Neutrophil (primary cell): ENCODE results near the gene VRK2.

Source experiments
- H3K27ac ChIP-seq: fragments of 200-600 bp; sonication (generic); 2 replicates; pipeline ENCODE4 v1.5.1; 2016; ENCODE audit warnings: mild to moderate bottlenecking, moderate library complexity
- H3K27me3 ChIP-seq: fragments of 200-600 bp; sonication (generic); 2 replicates; pipeline ENCODE4 v1.6.0; 2016; ENCODE audit warnings: mild to moderate bottlenecking
- H3K36me3 ChIP-seq: fragments of 200-600 bp; sonication (generic); 2 replicates; pipeline ENCODE4 v1.5.1; 2017
- H3K4me1 ChIP-seq, 2 experiments: fragments of 200-600 bp in 1 of 2; sonication (generic) in 1 of 2; 1 replicate in 1 of 2; 2 replicates in 1 of 2; pipeline versions ENCODE4 v1.5.1 to v1.6.1; 2013 to 2016; ENCODE audit warnings: low read depth in 1 of 2, low read length in 1 of 2, mild to moderate bottlenecking in 1 of 2, moderate library complexity in 1 of 2; ENCODE audit not compliant: control insufficient read depth in 1 of 2, insufficient read depth in 1 of 2
- H3K4me3 ChIP-seq, 2 experiments: fragments of 200-600 bp in 1 of 2; sonication (generic) in 1 of 2; 1 replicate in 1 of 2; 2 replicates in 1 of 2; pipeline ENCODE4 v1.5.1; 2013 to 2016; ENCODE audit warnings: low read depth in 1 of 2, low read length in 1 of 2, mild to moderate bottlenecking in 1 of 2, moderate library complexity in 1 of 2
- H3K9me3 ChIP-seq: fragments of 200-600 bp; sonication (generic); 2 replicates; pipeline ENCODE4 v1.5.1; 2016
- TF ChIP-seq, protein P1 (sequence below): fragments of 200-600 bp; sonication (generic); IDR thresholded peaks from 2 replicates; pipeline ENCODE4 v1.5.1; 2016; ENCODE audit warnings: antibody characterized with exemption

The VRK2 gene

DNA sequence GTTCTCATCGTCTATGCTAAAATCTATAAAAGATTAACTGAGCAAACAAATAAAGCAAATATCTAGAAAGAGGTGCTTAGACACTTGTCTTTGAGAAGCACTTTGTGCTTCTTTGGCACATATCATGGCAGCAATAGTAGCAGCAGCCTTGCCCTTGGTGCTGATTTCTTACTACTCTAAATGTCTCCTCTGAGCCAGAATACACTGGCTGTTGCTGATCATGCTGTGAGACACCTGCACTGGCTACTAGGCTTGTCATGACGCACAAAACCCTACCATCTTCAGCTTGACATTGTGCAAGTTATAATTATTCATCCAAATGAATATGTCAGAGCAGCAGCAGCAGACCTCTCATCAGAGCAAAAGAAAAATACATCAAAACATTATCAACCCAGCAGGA, 147.9 kb downstream of the VRK2 start:
- TF ChIP-seq, protein P1, sequence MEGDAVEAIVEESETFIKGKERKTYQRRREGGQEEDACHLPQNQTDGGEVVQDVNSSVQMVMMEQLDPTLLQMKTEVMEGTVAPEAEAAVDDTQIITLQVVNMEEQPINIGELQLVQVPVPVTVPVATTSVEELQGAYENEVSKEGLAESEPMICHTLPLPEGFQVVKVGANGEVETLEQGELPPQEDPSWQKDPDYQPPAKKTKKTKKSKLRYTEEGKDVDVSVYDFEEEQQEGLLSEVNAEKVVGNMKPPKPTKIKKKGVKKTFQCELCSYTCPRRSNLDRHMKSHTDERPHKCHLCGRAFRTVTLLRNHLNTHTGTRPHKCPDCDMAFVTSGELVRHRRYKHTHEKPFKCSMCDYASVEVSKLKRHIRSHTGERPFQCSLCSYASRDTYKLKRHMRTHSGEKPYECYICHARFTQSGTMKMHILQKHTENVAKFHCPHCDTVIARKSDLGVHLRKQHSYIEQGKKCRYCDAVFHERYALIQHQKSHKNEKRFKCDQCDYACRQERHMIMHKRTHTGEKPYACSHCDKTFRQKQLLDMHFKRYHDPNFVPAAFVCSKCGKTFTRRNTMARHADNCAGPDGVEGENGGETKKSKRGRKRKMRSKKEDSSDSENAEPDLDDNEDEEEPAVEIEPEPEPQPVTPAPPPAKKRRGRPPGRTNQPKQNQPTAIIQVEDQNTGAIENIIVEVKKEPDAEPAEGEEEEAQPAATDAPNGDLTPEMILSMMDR = no peak
- Histone ChIP-seq H3K4me3 (no peak overlapping the region), H3K9me3 (no peaks in the 10 kb centered on the region), H3K4me1 (no peaks in the 10 kb centered on the region), H3K36me3 (no peaks in the 10 kb centered on the region), H3K27ac (no peak overlapping the region), H3K27me3 (no peaks in the 10 kb centered on the region)

DNA sequence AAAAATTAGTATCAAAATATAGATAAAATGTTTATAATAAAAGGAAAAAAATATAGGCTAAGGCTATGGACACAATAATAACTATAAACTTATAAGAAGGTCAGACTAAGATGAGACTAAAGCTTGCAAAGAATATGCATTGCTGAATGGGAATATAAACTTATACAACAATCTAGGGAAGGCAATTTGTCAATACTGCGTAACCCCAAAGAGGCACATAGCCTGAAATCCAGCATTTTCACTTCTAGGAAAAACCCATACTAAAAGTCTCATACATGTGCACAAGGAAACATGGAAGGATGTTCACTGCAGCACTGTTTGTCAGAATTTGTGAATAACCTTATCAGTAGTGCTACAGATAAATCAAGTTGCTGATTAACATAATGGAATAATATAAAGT, 149.1 kb downstream of the VRK2 start:
- H3K27me3 ChIP-seq = no peaks in the 10 kb centered on the region
- H3K27ac ChIP-seq = no peak overlapping the region
- H3K9me3 ChIP-seq = no peaks in the 10 kb centered on the region
- no peaks in the 10 kb centered on the region for H3K36me3 ChIP-seq
- TF ChIP-seq, protein P1 = no peak
- no peaks in the 10 kb centered on the region for H3K4me1 ChIP-seq
- no peak overlapping the region for H3K4me3 ChIP-seq

DNA sequence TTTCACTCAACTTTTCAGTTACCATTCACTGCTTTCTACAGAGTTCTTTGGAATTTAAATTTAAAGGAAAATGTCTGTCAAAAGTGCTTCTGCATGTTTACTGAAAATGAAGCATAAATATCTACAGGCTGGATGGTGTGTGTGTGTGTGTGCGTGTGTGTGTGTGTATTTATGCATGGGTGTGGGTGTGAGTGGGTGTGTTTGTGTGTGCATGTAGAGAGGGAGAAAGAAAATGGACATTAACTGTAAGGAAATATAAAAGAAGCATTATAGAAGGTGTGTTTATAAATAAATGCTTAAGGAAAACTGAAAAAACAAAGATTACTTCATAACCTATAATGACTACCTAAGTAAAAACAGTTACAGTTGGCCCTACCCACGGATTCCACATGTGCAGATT, 151.3 kb downstream of the VRK2 start:
- no peak overlapping the region for H3K27ac ChIP-seq
- H3K27me3 ChIP-seq = no peaks in the 10 kb centered on the region
- H3K4me1 ChIP-seq = no peaks in the 10 kb centered on the region
- TF ChIP-seq, protein P1 = no peak
- no peaks in the 10 kb centered on the region for H3K9me3 ChIP-seq
- no peaks in the 10 kb centered on the region for H3K36me3 ChIP-seq
- no peak overlapping the region for H3K4me3 ChIP-seq

DNA sequence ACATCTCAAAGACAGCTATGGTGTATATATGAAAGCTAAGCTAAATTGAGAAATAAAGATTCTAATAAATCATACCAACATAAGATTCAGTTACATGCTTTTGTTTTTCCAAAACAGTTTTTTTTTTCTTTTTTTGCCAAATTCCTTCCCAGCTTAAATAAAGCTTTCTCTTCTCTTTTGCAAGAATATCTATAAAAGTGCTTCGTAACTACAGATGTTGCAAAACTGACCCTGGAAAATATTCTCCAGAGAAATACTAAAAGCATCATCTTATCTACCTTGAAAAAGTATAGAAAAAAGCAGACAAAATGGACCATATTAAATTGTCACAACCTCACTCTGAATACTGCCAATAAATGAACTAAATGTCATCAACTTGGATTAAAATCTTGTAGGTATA, 155.8 kb downstream of the VRK2 start:
- no peaks in the 10 kb centered on the region for H3K27me3 ChIP-seq
- H3K9me3 ChIP-seq = no peaks in the 10 kb centered on the region
- H3K36me3 ChIP-seq = no peaks in the 10 kb centered on the region
- no peak overlapping the region for H3K4me3 ChIP-seq
- H3K4me1 ChIP-seq = no peaks in the 10 kb centered on the region
- TF ChIP-seq, protein P1 = no peak
- H3K27ac ChIP-seq = no peak overlapping the region

DNA sequence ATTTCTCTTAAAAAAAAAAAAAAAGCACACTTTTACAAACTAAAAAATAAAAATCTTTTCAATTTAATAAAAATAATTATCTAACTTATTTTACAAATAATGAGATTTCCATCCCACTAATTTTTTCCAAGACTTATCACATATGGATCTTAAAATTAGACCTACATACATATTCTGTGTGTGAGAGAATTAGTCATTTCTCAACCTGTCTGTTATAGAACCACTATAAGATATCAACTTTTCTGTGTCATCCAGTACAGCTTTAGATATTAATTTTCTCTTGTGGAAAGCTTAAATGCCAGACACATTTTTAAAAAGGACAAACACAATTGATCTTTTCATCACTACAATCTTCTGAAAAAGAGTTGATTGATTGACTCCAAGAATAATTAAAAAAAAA, 156.4 kb downstream of the VRK2 start:
- H3K4me3 ChIP-seq = no peak overlapping the region
- no peaks in the 10 kb centered on the region for H3K36me3 ChIP-seq
- no peaks in the 10 kb centered on the region for H3K4me1 ChIP-seq
- no peaks in the 10 kb centered on the region for H3K27me3 ChIP-seq
- TF ChIP-seq, protein P1 = no peak
- no peak overlapping the region for H3K27ac ChIP-seq
- no peaks in the 10 kb centered on the region for H3K9me3 ChIP-seq
